H1 (cell line): ENCODE data around the gene STIL. TPM values are rescaled to one million over a fixed set of nuclear protein-coding genes. Genes with fewer than 3 reads are reported as not detected.
A peak's percentile ranks its signal among the peaks of the same experiment; 100 is the strongest.

Experiments used
- CTCF ChIA-PET: fragments of 300-600 bp; sonication (Branson Sonifier 250); formaldehyde crosslinking; loops from one replicate; lab custom pipeline; 2021; ENCODE audit not compliant: partially characterized antibody; lab: Charles Lee
- POLR2A ChIA-PET: fragments of 300-600 bp; sonication (Branson Sonifier 250); formaldehyde crosslinking; loops from one replicate; lab custom pipeline; 2021; ENCODE audit warnings: inconsistent platforms; ENCODE audit not compliant: partially characterized antibody; lab: Charles Lee
- DNase-seq, 2 experiments: peaks; one replicate each; pipeline versions ENCODE4 v3.0.0 to v3.0.0-alpha.2; 2010 to 2022; ENCODE audit warnings: low spot score in 2 of 2, low read depth in 1 of 2, mixed read lengths in 1 of 2
- FAIRE-seq: peaks from 2 replicates; lab custom pipeline; 2011; peaks lifted over from hg19 to GRCh38; lab: Jason Lieb, UNC
- H2AFZ ChIP-seq: 2 replicates; pipeline ENCODE4 v1.8.1; 2012; ENCODE audit warnings: low read length, inconsistent platforms
- H2AK5ac ChIP-seq: 2 replicates; pipeline ENCODE4 v1.6.1; 2013; ENCODE audit warnings: low read depth, low read length
- H2BK120ac ChIP-seq: replicated peaks from 2 replicates; pipeline ENCODE3; 2013; ENCODE audit warnings: low read depth, low read length, inconsistent platforms
- H2BK12ac ChIP-seq: 2 replicates; pipeline ENCODE4 v1.6.1; 2013; ENCODE audit warnings: low read depth, low read length
- H2BK15ac ChIP-seq: 2 replicates; pipeline ENCODE4 v1.6.1; 2013; ENCODE audit warnings: low read length
- H2BK20ac ChIP-seq: 2 replicates; pipeline ENCODE4 v1.6.1; 2013; ENCODE audit warnings: low read length
- H2BK5ac ChIP-seq: 2 replicates; pipeline ENCODE4 v1.6.1; 2013; ENCODE audit warnings: low read depth, low read length
- H3K14ac ChIP-seq: 2 replicates; pipeline ENCODE4 v1.6.1; 2013; ENCODE audit warnings: inconsistent platforms; ENCODE audit not compliant: insufficient read length
- H3K18ac ChIP-seq: 2 replicates; pipeline ENCODE4 v1.6.1; 2013; ENCODE audit warnings: low read length; ENCODE audit errors: extremely low read depth
- H3K23ac ChIP-seq: 2 replicates; pipeline ENCODE4 v1.6.1; 2013; ENCODE audit warnings: inconsistent platforms; ENCODE audit not compliant: insufficient read length
- H3K23me2 ChIP-seq: 2 replicates; pipeline ENCODE4 v1.6.1; 2013; ENCODE audit warnings: low read depth, low read length
- H3K27ac ChIP-seq: 2 replicates; pipeline ENCODE4 v1.6.1; 2011; ENCODE audit warnings: low read depth, low read length, inconsistent platforms
- H3K27me3 ChIP-seq, 4 experiments: replicated peaks in 1 of 4; 1 replicate in 1 of 4; 2 replicates in 3 of 4; pipeline versions ENCODE4 v1.6.1 to v1.8.1; 2011 to 2013; ENCODE audit warnings: low read length in 3 of 4, mild to moderate bottlenecking in 3 of 4, inconsistent platforms in 2 of 4, mixed read lengths in 2 of 4, moderate library complexity in 1 of 4; ENCODE audit not compliant: control insufficient read depth in 3 of 4, insufficient read depth in 3 of 4; ENCODE audit errors: extremely low read depth in 1 of 4
- H3K36me3 ChIP-seq, 4 experiments: 2 replicates each; pipeline versions ENCODE4 v1.6.1 to v1.8.1; 2011 to 2013; ENCODE audit warnings: mild to moderate bottlenecking in 4 of 4, low read length in 3 of 4, moderate library complexity in 2 of 4, control low read depth in 1 of 4, inconsistent platforms in 1 of 4; ENCODE audit not compliant: insufficient read depth in 4 of 4, control insufficient read depth in 2 of 4
- H3K4ac ChIP-seq: replicated peaks from 2 replicates; pipeline ENCODE3; 2013; ENCODE audit warnings: low read length, low read depth, mixed read lengths, inconsistent platforms; ENCODE audit not compliant: insufficient read length
- H3K4me1 ChIP-seq, 4 experiments: replicated peaks in 1 of 4; 1 replicate in 1 of 4; 2 replicates in 3 of 4; pipeline versions ENCODE4 v1.6.1 to v1.8.1; 2011 to 2013; ENCODE audit warnings: low read length in 3 of 4, inconsistent platforms in 2 of 4, mixed read lengths in 1 of 4; ENCODE audit not compliant: insufficient read depth in 4 of 4, control insufficient read depth in 3 of 4
- H3K4me2 ChIP-seq, 2 experiments: 2 replicates each; pipeline versions ENCODE4 v1.6.1 to v1.8.1; 2011 to 2013; ENCODE audit warnings: low read depth in 2 of 2, low read length in 2 of 2, control low read depth in 1 of 2, inconsistent platforms in 1 of 2, mild to moderate bottlenecking in 1 of 2; ENCODE audit not compliant: insufficient read depth in 1 of 2
- H3K4me3 ChIP-seq, 4 experiments: fragments of 200-600, 300-600 bp in 1 of 4; sonication (generic), shearing (Covaris generic), sonication (Bioruptor Twin) in 1 of 4; 2 replicates each; pipeline versions ENCODE4 v1.5.1 to v1.8.1; 2011 to 2016; ENCODE audit warnings: low read length in 4 of 4, low read depth in 3 of 4, control low read depth in 2 of 4, inconsistent platforms in 2 of 4, mild to moderate bottlenecking in 2 of 4, mixed read lengths in 1 of 4, moderate library complexity in 1 of 4; ENCODE audit not compliant: insufficient read depth in 2 of 4; ENCODE audit errors: extremely low read depth in 1 of 4
- H3K56ac ChIP-seq: replicated peaks from 2 replicates; pipeline ENCODE3; 2013; ENCODE audit warnings: low read depth, mild to moderate bottlenecking, mixed read lengths, low read length, inconsistent platforms; ENCODE audit not compliant: insufficient read length
- H3K79me1 ChIP-seq: 2 replicates; pipeline ENCODE4 v1.6.1; 2013; ENCODE audit warnings: low read depth, low read length, control low read depth
- H3K79me2 ChIP-seq, 2 experiments: 2 replicates each; pipeline versions ENCODE4 v1.6.1 to v1.8.1; 2012 to 2013; ENCODE audit warnings: low read length in 2 of 2, mild to moderate bottlenecking in 2 of 2, inconsistent platforms in 1 of 2; ENCODE audit not compliant: insufficient read depth in 2 of 2, control insufficient read depth in 1 of 2
- H3K9ac ChIP-seq, 4 experiments: replicated peaks in 1 of 4; 1 replicate in 1 of 4; 2 replicates in 3 of 4; pipeline versions ENCODE4 v1.6.1 to v1.8.1; 2011 to 2013; ENCODE audit warnings: low read depth in 3 of 4, low read length in 3 of 4, control low read depth in 2 of 4, mild to moderate bottlenecking in 2 of 4, moderate library complexity in 2 of 4, inconsistent platforms in 1 of 4; ENCODE audit errors: extremely low read depth in 1 of 4
- H3K9me3 ChIP-seq, 2 experiments: 2 replicates each; pipeline versions ENCODE4 v1.6.1 to v1.8.1; 2012 to 2013; ENCODE audit warnings: mild to moderate bottlenecking in 2 of 2, moderate library complexity in 2 of 2, control low read depth in 1 of 2, inconsistent platforms in 1 of 2, low read depth in 1 of 2, low read length in 1 of 2, mixed read lengths in 1 of 2; ENCODE audit not compliant: insufficient read depth in 2 of 2
- H4K20me1 ChIP-seq, 2 experiments: replicated peaks in 1 of 2; 2 replicates each; pipeline versions ENCODE3 to v1.8.1; 2011 to 2013; ENCODE audit warnings: inconsistent platforms in 2 of 2, low read length in 2 of 2, mild to moderate bottlenecking in 1 of 2; ENCODE audit not compliant: insufficient read depth in 2 of 2, control insufficient read depth in 1 of 2
- H4K5ac ChIP-seq: 2 replicates; pipeline ENCODE4 v1.6.1; 2013; ENCODE audit warnings: low read length, low read depth, mixed read lengths, inconsistent platforms; ENCODE audit not compliant: insufficient read length
- H4K8ac ChIP-seq: 2 replicates; pipeline ENCODE4 v1.8.0; 2013; ENCODE audit warnings: mild to moderate bottlenecking, moderate library complexity, low read length, inconsistent platforms; ENCODE audit not compliant: insufficient read depth; ENCODE audit errors: extremely low read depth
- H4K91ac ChIP-seq: replicated peaks from 2 replicates; pipeline ENCODE3; 2013; ENCODE audit warnings: low read length, mixed read lengths, inconsistent platforms; ENCODE audit not compliant: insufficient read length
- EZH2 ChIP-seq: fragments of 200-600 bp; sonication (generic); IDR thresholded peaks from 2 replicates; pipeline ENCODE4 v1.7.1; 2012; ENCODE audit warnings: low read depth, mild to moderate bottlenecking, moderate library complexity, low read length, inconsistent platforms; ENCODE audit not compliant: severe bottlenecking
- KDM4A ChIP-seq: IDR thresholded peaks from one replicate; pipeline ENCODE4 v1.7.1; 2012; ENCODE audit warnings: low read depth, mild to moderate bottlenecking, moderate library complexity, low read length, inconsistent platforms; ENCODE audit not compliant: severe bottlenecking
- POLR2AphosphoS5 ChIP-seq: IDR thresholded peaks from 2 replicates; pipeline ENCODE4 v1.6.1; 2011; ENCODE audit warnings: low read depth, low read length
- SUZ12 ChIP-seq: fragments of 200-600 bp; sonication (generic); IDR thresholded peaks from 2 replicates; pipeline ENCODE4 v1.6.1; 2012; ENCODE audit warnings: mild to moderate bottlenecking, inconsistent platforms, low read length, moderate library complexity, mixed read lengths
- WGBS, 2 experiments: shearing (Covaris generic) in 1 of 2; methylation state at CpG; one replicate each; pipeline versions ENCODE4 v1.1.6 to v1.1.7; 2013 to 2015; ENCODE audit warnings: low lambda C conversion rate in 2 of 2, mixed read lengths in 2 of 2, inconsistent platforms in 1 of 2, low coverage in 1 of 2, missing lambda C conversion rate in 1 of 2; ENCODE audit not compliant: insufficient replicate concordance in 2 of 2, insufficient coverage in 1 of 2, insufficient read length in 1 of 2; ENCODE audit errors: extremely low coverage in 1 of 2, missing lambda C conversion rate in 1 of 2; 5-methylcytosine and 5-hydroxymethylcytosine counted together
- polyA plus RNA-seq, 7 experiments: library from polyadenylated mRNA; depleted of rRNA in 3 of 7; stranded (reverse) in 5 of 7; unstranded in 2 of 7; fragments of >200 nt in 5 of 7; fragments of 200-250 nt in 2 of 7; gene quantifications; 1 replicate in 5 of 7; 2 replicates in 1 of 7; 4 replicates in 1 of 7; pipeline versions ENCODE4 v1.2.1 to v1.2.3, GENCODE V29; 2011 to 2013; ENCODE audit warnings: missing spikeins in 2 of 7, mixed read lengths in 2 of 7
- total RNA-seq: library from RNA; stranded (reverse); fragmentation: NEBNext Ultra II Directional; extraction: Animal tissue kit (Norgen Biotek cat#: 25700); gene quantifications from 2 replicates; pipeline ENCODE4 v1.2.1, GENCODE V29; 2021

STIL gene
- total and polyA plus RNA-seq, 2 of the 8 experiments (the other 6 are each of a cell fraction or from before 2014, with no cell fraction given): 13.6 to 25.1 TPM

DNA sequence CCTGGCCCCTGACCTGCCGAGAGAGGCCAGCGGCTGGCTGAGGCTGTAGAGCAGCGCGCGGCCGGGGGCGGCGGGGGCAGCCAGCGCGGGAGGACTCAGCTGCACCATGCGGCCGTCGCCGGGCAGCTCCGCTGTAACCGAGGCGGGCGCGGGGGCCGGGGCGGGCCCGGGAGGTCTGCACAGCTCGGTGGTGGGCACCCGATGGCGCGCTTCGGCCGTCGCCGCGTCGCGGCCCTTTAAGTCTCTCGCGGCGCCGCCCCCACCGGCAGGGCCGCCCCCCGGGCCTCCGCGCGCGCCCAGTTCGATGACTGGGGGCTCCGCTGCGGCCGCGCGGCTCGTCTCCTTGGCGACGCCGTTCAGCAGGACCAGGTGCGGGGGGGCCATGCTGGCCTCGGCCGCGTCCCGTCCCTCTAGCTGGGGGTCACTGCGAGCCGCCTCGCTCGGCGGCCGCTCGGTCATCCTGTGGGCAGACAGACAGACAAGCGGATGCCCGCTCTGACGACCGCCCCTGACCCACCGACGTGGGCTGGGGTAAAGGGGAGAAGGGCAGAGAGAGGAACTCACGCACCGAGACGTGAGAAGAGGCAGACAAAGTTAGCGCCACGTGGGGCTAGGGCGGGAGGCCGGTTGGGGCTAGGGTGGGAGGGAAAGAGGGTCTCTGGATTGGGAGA lies 88.4 kb downstream of the STIL start:
- Histone ChIP-seq H3K79me1 (no peaks in the 10 kb centered on the region), H3K79me2 (no peaks in the 10 kb centered on the region), H4K20me1 (peaks cover 5 to 16% of the 10 kb centered on the region in 2 experiments), H3K9ac (no peak overlapping the region), H2BK12ac (0 out of 2 replicates have a peak overlapping the region, but pooled peaks have one; percentile 19), H2BK5ac (no peak overlapping the region), H3K9me3 (no peaks in the 10 kb centered on the region), H2BK120ac (no peak overlapping the region), H3K23ac (no peak overlapping the region), H2AK5ac (no peak overlapping the region), H3K56ac (no peak overlapping the region), H2AFZ (no peak overlapping the region), H3K36me3 (no peaks in the 10 kb centered on the region; a peak in 1 of 8 replicates), H3K27me3 (peaks cover 87 to 100% (median 98%) of the 10 kb centered on the region in 4 experiments), H3K4ac (no peak overlapping the region), H2BK20ac (no peak overlapping the region), H3K4me3 (peak overlapping the region; percentile 3 to 54 (median 20); a peak in 6 of 8 replicates), H3K27ac (no peak overlapping the region), H3K4me2 (peak overlapping the region; percentile 67 to 71), H4K91ac (no peak overlapping the region), H3K4me1 (peaks cover 7 to 40% (median 31%) of the 10 kb centered on the region in 4 experiments), H3K14ac (no peak overlapping the region), H3K18ac (no peak overlapping the region), H2BK15ac (no peak overlapping the region), H4K8ac (no peak overlapping the region), H3K23me2 (peaks cover 8% of the 10 kb centered on the region), H4K5ac (no peak overlapping the region)
- POLR2A ChIA-PET: interaction anchor here (1.8 kb wide), 1 partner anchor 11 kb away, joined by 3 read pairs; no protein-coding TSS in a partner anchor
- FAIRE-seq (no peak), DNase-seq (no peak)
- WGBS, 2 experiments: 0% methylated on average over 2 of the region's 79 CpGs; no CpG with 5 or more reads in 1 of the 2 experiments
- CTCF ChIA-PET: interaction anchor here (0.5 to 5.9 kb wide), 11 partner anchors 9 to 59 kb away, joined by 3 to 30 read pairs (median 3); no protein-coding TSS in a partner anchor
- TF ChIP-seq POLR2AphosphoS5 (no peak), EZH2 (peak; percentile 96), KDM4A (peak; percentile 30), SUZ12 (peak; percentile 88)
